Activated T-helper 1 cell treated with anti-CD3 and anti-CD28 coated beads, Interleukin-12 subunit alpha, Interleukin-12 subunit beta, Interleukin-2, Interleukin-4 antibody, amounts not matched to agents 30 ng/mL and 10 ng/mL and 1 ng/mL, durations not matched to agents 14 hours and 24 hours and 36 hours (primary cell): ENCODE results near the gene ABCA3. TPM values are rescaled to one million over a fixed set of nuclear protein-coding genes. Genes with fewer than 3 reads are reported as not detected.
"Not testable (repeated sequence)": the region's sequence is repeated elsewhere in the genome, so short reads cannot be mapped to it uniquely, and the experiment has no call there.

Source experiments
- DNase-seq: peaks from one replicate; pipeline ENCODE4 v3.0.0; 2021; ENCODE audit warnings: low spot score
- H3K27ac Mint-ChIP-seq: one replicate; pipeline ENCODE4 v1.8.0; 2021; ENCODE audit warnings: mild to moderate bottlenecking, mixed read lengths
- H3K27me3 Mint-ChIP-seq: one replicate; pipeline ENCODE4 v1.8.0; 2022; ENCODE audit warnings: mild to moderate bottlenecking, moderate library complexity, mixed read lengths; ENCODE audit not compliant: insufficient read depth
- H3K36me3 Mint-ChIP-seq: one replicate; pipeline ENCODE4 v1.8.0; 2021; ENCODE audit warnings: low read depth, mixed read lengths
- H3K4me1 Mint-ChIP-seq: one replicate; pipeline ENCODE4 v1.8.0; 2021; ENCODE audit warnings: low read depth, mixed read lengths
- H3K4me3 Mint-ChIP-seq: one replicate; pipeline ENCODE4 v1.8.0; 2021; ENCODE audit warnings: mild to moderate bottlenecking, moderate library complexity, mixed read lengths
- H3K9me3 Mint-ChIP-seq: one replicate; pipeline ENCODE4 v1.8.0; 2021; ENCODE audit warnings: mixed read lengths
- intact Hi-C: fragments of 100-400 bp; cut with micrococcal nuclease; formaldehyde crosslinking; loops from one replicate; pipeline ENCODE4 v1.15.1; 2024
- total RNA-seq: library from RNA; stranded (reverse); gene quantifications from 2 replicates; pipeline ENCODE4 v1.2.3, GENCODE V29; 2022

ABCA3 gene
- total RNA-seq, 1 donor from 2014 or later, result 9.0 TPM

DNA sequence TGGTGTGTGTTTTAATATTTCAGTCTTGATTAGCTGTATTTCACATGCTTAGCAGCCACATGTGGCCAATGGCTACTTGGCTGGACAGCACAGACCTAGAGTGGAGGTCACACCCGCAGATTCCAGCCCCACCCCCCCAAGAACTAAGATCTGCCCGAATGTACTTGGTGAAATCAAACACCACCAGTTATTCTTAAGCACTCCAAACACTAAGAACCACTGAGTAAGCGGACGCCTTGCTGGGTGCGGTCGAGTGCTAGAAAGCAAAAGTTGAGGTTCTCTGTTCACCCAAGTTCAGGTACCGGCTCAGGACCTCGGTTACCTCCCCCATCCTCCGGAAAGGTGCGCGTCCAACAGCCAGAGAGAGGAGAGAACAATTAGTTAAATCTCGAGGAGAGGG lies 73.6 kb downstream of the ABCA3 start:
- H3K9me3 Mint-ChIP-seq, DNase-seq, H3K27me3 Mint-ChIP-seq: not testable (repeated sequence)
- Mint-ChIP-seq H3K27ac (peak overlapping the region; percentile 88), H3K4me3 (peak overlapping the region; percentile 94), H3K4me1 (peaks cover 41% of the 10 kb centered on the region), H3K36me3 (peaks cover 30% of the 10 kb centered on the region)
- intact Hi-C loops, result loop anchor here (1.0 to 10.0 kb wide), 3 partner anchors 10 to 265 kb away; partner anchors contain the start of genes CEMP1 and NHERF2

DNA sequence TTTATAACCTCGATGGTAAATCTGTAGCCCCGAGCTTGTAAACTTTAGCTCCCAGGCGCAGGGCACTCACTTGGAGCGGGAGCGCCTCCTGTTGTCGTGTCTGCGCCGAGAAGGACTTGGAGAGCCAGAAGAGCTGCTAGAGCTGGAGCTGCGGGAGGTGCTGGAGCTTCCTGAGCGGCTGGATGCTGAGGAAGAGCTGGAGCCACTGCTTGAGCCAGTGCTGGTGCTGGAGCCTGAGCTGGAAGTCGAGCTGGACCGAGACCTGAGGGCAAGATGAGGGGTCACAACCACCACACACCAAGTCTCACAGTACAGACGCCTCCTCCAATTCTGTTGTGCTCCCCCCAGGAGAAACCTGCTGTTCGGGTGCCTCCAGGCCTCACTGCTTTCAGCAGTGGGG lies 77.5 kb downstream of the ABCA3 start:
- H3K4me3 Mint-ChIP-seq, DNase-seq, H3K27ac Mint-ChIP-seq, H3K27me3 Mint-ChIP-seq, H3K9me3 Mint-ChIP-seq: not testable (repeated sequence)
- H3K4me1 Mint-ChIP-seq, result peaks cover 28% of the 10 kb centered on the region
- peaks cover 40% of the 10 kb centered on the region for H3K36me3 Mint-ChIP-seq
- intact Hi-C loops, result loop anchor here (10.0 kb wide), 1 partner anchor 238 kb away; the partner anchor contains the start of gene NHERF2

DNA sequence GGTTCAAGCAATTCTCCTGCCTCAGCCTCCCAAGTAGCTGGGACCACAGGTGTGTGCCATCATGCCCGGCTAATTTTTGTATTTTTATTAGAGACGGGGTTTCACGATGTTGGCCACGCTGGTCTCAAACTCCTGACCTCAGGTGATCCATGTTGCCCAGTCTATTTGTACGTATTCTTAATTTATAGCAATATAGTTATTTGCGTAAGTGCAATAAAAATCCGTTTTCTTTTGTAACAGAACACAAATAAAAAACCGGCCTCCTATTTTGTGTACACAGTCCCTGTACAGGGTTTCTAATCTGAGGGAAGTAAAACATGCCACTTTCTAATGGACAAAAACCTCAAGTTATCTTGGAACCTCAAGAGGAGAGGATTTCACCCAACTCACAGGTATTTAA lies 80.3 kb downstream of the ABCA3 start:
- Mint-ChIP-seq H3K27me3 (no peaks in the 10 kb centered on the region), H3K27ac (no peak overlapping the region), H3K36me3 (peaks cover 49% of the 10 kb centered on the region), H3K9me3 (no peaks in the 10 kb centered on the region), H3K4me1 (peaks cover 20% of the 10 kb centered on the region), H3K4me3 (no peak overlapping the region)
- intact Hi-C loops, result loop anchor here (10.0 kb wide), 1 partner anchor 235 kb away; the partner anchor contains the start of gene NHERF2
- DNase-seq, result no peak

- DNase-seq, H3K9me3 Mint-ChIP-seq, H3K4me1 Mint-ChIP-seq, H3K27ac Mint-ChIP-seq, H3K4me3 Mint-ChIP-seq, H3K27me3 Mint-ChIP-seq, intact Hi-C loops: not testable (repeated sequence)
- H3K36me3 Mint-ChIP-seq, result peaks cover 52% of the 10 kb centered on the region
Observed at GRCh38 chr16:2258530-2258929, 82.0 kb downstream of the ABCA3 start.

DNA sequence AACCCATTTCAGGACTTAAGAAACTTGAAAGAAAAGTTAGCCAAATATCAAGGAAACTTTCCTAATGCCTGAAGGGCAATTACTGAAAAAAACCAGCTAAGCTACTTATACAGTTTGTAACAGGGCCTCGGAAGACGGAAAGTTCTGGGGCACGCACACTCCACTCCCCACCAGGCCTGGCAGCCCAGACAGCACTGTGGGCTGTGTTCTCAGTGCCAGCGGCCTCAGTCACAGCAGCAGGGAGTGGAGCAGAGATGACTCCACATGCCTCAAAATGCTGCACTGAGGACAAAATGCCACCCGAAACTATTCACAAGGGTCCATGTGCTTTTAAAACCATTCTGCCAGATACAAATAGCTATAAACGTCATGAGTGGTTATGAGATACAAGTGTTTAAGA lies 82.8 kb downstream of the ABCA3 start:
- no peaks in the 10 kb centered on the region for H3K27me3 Mint-ChIP-seq
- H3K36me3 Mint-ChIP-seq, result peaks cover 55% of the 10 kb centered on the region
- no peak overlapping the region for H3K27ac Mint-ChIP-seq
- H3K9me3 Mint-ChIP-seq, result no peaks in the 10 kb centered on the region
- H3K4me1 Mint-ChIP-seq, result peaks cover 13% of the 10 kb centered on the region
- no peak overlapping the region for H3K4me3 Mint-ChIP-seq
- intact Hi-C loops, result loop anchor here (1.0 kb wide), 1 partner anchor 9 kb away; no protein-coding TSS in a partner anchor
- no peak for DNase-seq

- peaks cover 13% of the 10 kb centered on the region for H3K4me1 Mint-ChIP-seq
- no peak for DNase-seq
- H3K36me3 Mint-ChIP-seq, result peaks cover 47% of the 10 kb centered on the region
- H3K27me3 Mint-ChIP-seq, result no peaks in the 10 kb centered on the region
- intact Hi-C loops, result loop anchor here (1.0 kb wide), 1 partner anchor 10 kb away; no protein-coding TSS in a partner anchor
- no peaks in the 10 kb centered on the region for H3K9me3 Mint-ChIP-seq
- no peak overlapping the region for H3K4me3 Mint-ChIP-seq
- no peak overlapping the region for H3K27ac Mint-ChIP-seq
Observed at GRCh38 chr16:2256531-2257140, 83.9 kb downstream of the ABCA3 start.

DNA sequence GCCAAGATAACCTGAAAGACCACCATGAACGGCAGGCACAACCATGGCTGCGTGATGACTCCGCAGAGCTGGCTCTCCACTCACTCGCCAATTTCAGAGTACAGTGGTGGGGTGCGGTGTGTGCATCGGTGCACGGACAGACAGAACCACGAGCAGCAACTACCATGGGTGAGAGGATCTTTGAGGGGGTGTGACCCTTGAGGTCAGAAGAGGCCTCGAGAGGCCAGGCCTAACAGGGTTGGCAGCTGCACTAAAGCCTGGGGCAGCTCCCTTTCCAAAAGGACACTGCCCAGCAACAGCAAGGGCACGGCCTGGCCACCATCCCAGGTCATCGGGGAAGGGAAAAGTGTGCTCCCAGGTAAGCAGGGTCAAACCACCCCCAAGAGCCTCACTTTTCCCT lies 87.2 kb downstream of the ABCA3 start:
- peaks cover 13% of the 10 kb centered on the region for H3K4me1 Mint-ChIP-seq
- no peaks in the 10 kb centered on the region for H3K27me3 Mint-ChIP-seq
- intact Hi-C loops, result no loop called here
- H3K4me3 Mint-ChIP-seq, result no peak overlapping the region
- H3K27ac Mint-ChIP-seq, result peak overlapping the region; percentile 48
- H3K9me3 Mint-ChIP-seq, result no peaks in the 10 kb centered on the region
- DNase-seq, result no peak
- H3K36me3 Mint-ChIP-seq, result peaks cover 38% of the 10 kb centered on the region

- intact Hi-C loops, result no loop called here
- no peak overlapping the region for H3K4me3 Mint-ChIP-seq
- H3K27me3 Mint-ChIP-seq, result no peaks in the 10 kb centered on the region
- peaks cover 13% of the 10 kb centered on the region for H3K4me1 Mint-ChIP-seq
- H3K9me3 Mint-ChIP-seq, result no peaks in the 10 kb centered on the region
- peak overlapping the region; percentile 70 for H3K27ac Mint-ChIP-seq
- H3K36me3 Mint-ChIP-seq, result peaks cover 36% of the 10 kb centered on the region
- DNase-seq, result no peak
Observed at GRCh38 chr16:2252806-2253148, 87.8 kb downstream of the ABCA3 start.

DNA sequence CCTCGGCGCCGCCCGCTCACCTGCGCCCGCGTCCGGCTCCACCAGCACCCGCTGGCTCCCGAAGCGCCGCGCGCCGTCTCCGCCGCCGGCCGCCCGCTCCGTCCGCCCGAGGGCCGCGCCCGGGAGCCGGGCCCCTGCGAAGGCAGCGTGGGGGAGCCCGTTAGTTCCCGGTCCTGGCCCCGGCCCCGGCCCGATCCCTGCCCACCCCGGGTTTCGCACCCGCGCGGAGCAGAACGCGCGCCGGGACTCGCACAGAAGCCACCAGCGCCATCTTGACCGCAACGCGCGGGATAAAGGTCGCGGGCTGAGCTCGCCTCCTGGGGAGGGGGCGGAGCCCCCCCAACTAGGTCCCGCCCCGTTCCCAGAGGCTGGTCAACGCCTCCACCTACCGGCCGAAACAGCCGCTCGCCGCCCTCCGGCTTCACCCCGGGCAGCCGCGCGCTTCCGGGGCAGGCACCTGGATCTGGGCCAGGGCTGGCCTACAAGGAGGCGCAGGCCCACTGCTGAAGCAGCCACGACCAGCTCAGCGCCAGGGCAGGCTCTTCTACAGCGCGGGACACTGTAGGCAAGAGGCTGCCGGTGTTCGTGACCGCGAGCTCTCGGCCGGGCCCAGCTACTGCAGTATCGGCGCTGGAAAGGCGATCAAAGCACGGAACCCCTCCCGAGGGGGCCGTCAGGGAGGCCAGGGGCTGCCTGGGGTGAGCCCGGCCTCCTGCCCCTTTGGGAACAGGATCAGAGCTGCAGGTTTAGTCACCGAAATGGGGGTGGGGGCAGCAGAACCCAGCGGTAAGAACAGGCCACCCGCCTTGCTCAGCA lies 89.0 kb downstream of the ABCA3 start, which contains the start of gene ECI1:
Gene ECI1 (minus strand): TSS at position 292 of the 816 bp plus-strand sequence. CDS start 21 bp downstream, at position 271.
- Mint-ChIP-seq H3K27me3 (no peaks in the 10 kb centered on the region), H3K36me3 (peaks cover 26% of the 10 kb centered on the region), H3K9me3 (no peaks in the 10 kb centered on the region), H3K27ac (peak within 1 kb of the TSS; percentile 94), H3K4me1 (peaks cover 8% of the 10 kb centered on the region), H3K4me3 (peak within 1 kb of the TSS; percentile 91)
- intact Hi-C loops, result loop anchor here (1.0 to 2.0 kb wide), 6 partner anchors 17 to 178 kb away; partner anchors contain the start of genes CCNF, E4F1, MLST8 and RNPS1
- DNase-seq, result peak; percentile 80

DNA sequence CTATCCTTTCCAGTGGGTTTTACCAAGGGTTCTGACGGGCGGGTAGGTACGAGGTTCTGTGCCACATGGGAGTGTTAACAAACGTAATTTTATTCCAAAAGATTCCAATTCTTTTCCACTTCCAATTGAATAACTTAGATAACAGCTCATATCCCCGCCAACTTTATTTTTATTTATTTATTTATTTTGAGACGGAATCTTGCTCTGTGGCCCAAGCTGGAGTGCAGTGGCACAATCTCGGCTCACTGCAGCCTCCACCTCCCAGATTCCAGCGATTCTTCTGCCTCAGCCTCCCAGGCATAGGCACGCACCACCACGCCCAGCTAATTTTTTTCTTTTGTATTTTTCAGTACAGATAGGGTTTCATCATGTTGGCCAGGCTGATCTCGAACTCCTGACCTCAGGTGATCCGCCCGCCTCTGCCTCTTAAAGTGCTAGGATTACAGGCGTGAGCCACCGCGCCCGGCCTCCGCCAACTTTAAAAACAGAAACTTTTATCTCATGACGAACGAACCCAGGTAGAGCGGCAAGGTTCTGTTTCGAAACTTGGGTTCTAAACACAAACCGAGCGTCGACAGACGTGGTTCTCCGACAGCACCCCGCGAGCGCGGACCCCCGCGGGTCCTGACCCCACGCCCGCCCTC lies 89.8 kb downstream of the ABCA3 start:
- H3K27me3 Mint-ChIP-seq, result no peaks in the 10 kb centered on the region
- H3K27ac Mint-ChIP-seq, result peak overlapping the region; percentile 94
- H3K4me1 Mint-ChIP-seq, result peaks cover 5% of the 10 kb centered on the region
- no peaks in the 10 kb centered on the region for H3K9me3 Mint-ChIP-seq
- H3K4me3 Mint-ChIP-seq, result peak overlapping the region; percentile 91
- DNase-seq, result peak; percentile 34
- intact Hi-C loops, result loop anchor here (1.0 to 2.0 kb wide), 6 partner anchors 18 to 179 kb away; partner anchors contain the start of genes CCNF, E4F1, MLST8 and RNPS1
- peaks cover 22% of the 10 kb centered on the region for H3K36me3 Mint-ChIP-seq

- Mint-ChIP-seq H3K27me3 (no peaks in the 10 kb centered on the region), H3K4me3 (no peak overlapping the region), H3K36me3 (peaks cover 8% of the 10 kb centered on the region), H3K27ac (no peak overlapping the region), H3K9me3 (no peaks in the 10 kb centered on the region), H3K4me1 (no peaks in the 10 kb centered on the region)
- no peak for DNase-seq
- intact Hi-C loops, result no loop called here
Observed at GRCh38 chr16:2246301-2246885, 94.1 kb downstream of the ABCA3 start.

- Mint-ChIP-seq H3K36me3 (peaks cover 8% of the 10 kb centered on the region), H3K9me3 (no peaks in the 10 kb centered on the region), H3K4me1 (no peaks in the 10 kb centered on the region), H3K4me3 (no peak overlapping the region), H3K27me3 (no peaks in the 10 kb centered on the region), H3K27ac (no peak overlapping the region)
- DNase-seq, result no peak
- intact Hi-C loops, result no loop called here
Observed at GRCh38 chr16:2244926-2245795, 95.4 kb downstream of the ABCA3 start.
